IMR-90 (cell line): Measurements from ENCODE around the gene PRKN. TPM values are rescaled to one million over a fixed set of nuclear protein-coding genes. Genes with fewer than 3 reads are reported as not detected.

Source experiments
- ATAC-seq: fragments of 200-7000 bp; cut with Tn5 transposase; 2 replicates; pipeline ENCODE4 v1.9.1; 2020; ENCODE audit warnings: low read depth, mild to moderate bottlenecking, moderate library complexity
- BruUV-seq: library from RNA; stranded (reverse); fragments of 400-500 nt; replicated peaks from 2 replicates; lab custom pipeline; 2021; lab: Mats Ljungman, UMichigan
- CTCF ChIA-PET: fragments of 300-600 bp; formaldehyde crosslinking; extraction: SDS; loops from one replicate; lab custom pipeline; 2021; ENCODE audit warnings: antibody characterized with exemption; lab: Yijun Ruan, JAX
- POLR2A ChIA-PET: fragments of 300-600 bp; sonication (Branson Sonifier 250); formaldehyde crosslinking; loops from one replicate; lab custom pipeline; 2022; ENCODE audit warnings: antibody characterized with exemption; ENCODE audit not compliant: unreplicated experiment; lab: Charles Lee
- DNase-seq: peaks from one replicate; pipeline ENCODE4 v3.0.0; 2013
- H2AFZ ChIP-seq: replicated peaks from 2 replicates; pipeline ENCODE3; 2013; ENCODE audit warnings: low read length, mild to moderate bottlenecking; ENCODE audit not compliant: poor library complexity
- H2AK5ac ChIP-seq: 2 replicates; pipeline ENCODE4 v1.6.1; 2013; ENCODE audit warnings: low read depth, low read length, inconsistent platforms
- H2AK9ac ChIP-seq: replicated peaks from 2 replicates; pipeline ENCODE3; 2013; ENCODE audit warnings: mild to moderate bottlenecking, low read depth, low read length, moderate library complexity; ENCODE audit not compliant: poor library complexity
- H2BK120ac ChIP-seq: 2 replicates; pipeline ENCODE4 v1.6.1; 2013; ENCODE audit warnings: low read depth, low read length, inconsistent platforms
- H2BK15ac ChIP-seq: 3 replicates; pipeline ENCODE4 v1.6.1; 2013; ENCODE audit warnings: low read depth, low read length, inconsistent platforms
- H2BK20ac ChIP-seq: 2 replicates; pipeline ENCODE4 v1.6.1; 2013; ENCODE audit warnings: low read depth, mild to moderate bottlenecking, inconsistent platforms, low read length, moderate library complexity
- H2BK5ac ChIP-seq: 2 replicates; pipeline ENCODE4 v1.6.1; 2013; ENCODE audit warnings: mild to moderate bottlenecking, low read depth, low read length, inconsistent platforms; ENCODE audit not compliant: poor library complexity, severe bottlenecking
- H3K14ac ChIP-seq: replicated peaks from 2 replicates; pipeline ENCODE4 v1.6.1; 2013; ENCODE audit warnings: low read depth, low read length, inconsistent platforms
- H3K18ac ChIP-seq: 2 replicates; pipeline ENCODE4 v1.6.1; 2013; ENCODE audit warnings: low read depth, low read length, control low read depth
- H3K23ac ChIP-seq: 2 replicates; pipeline ENCODE4 v1.6.1; 2013; ENCODE audit warnings: low read depth, low read length, inconsistent platforms
- H3K27ac ChIP-seq: 2 replicates; pipeline ENCODE4 v1.5.1; 2013; ENCODE audit warnings: mild to moderate bottlenecking, control low read depth, low read length; ENCODE audit not compliant: insufficient read depth
- H3K27me3 ChIP-seq: 2 replicates; pipeline ENCODE4 v1.6.1; 2013; ENCODE audit warnings: low read length; ENCODE audit not compliant: control insufficient read depth, insufficient read depth
- H3K36me3 ChIP-seq: 2 replicates; pipeline ENCODE4 v1.6.1; 2013; ENCODE audit warnings: low read length, mixed read lengths; ENCODE audit not compliant: control insufficient read depth, insufficient read depth
- H3K4ac ChIP-seq: 2 replicates; pipeline ENCODE4 v1.6.1; 2013; ENCODE audit warnings: low read depth, low read length, inconsistent platforms
- H3K4me1 ChIP-seq: 2 replicates; pipeline ENCODE4 v1.6.1; 2013; ENCODE audit warnings: low read length, mixed read lengths; ENCODE audit not compliant: control insufficient read depth, insufficient read depth
- H3K4me2 ChIP-seq: 2 replicates; pipeline ENCODE4 v1.6.1; 2013; ENCODE audit warnings: low read depth, mild to moderate bottlenecking, control low read depth, low read length, moderate library complexity
- H3K4me3 ChIP-seq: 2 replicates; pipeline ENCODE4 v1.5.1; 2013; ENCODE audit warnings: low read depth, mild to moderate bottlenecking, control low read depth, low read length, moderate library complexity; ENCODE audit not compliant: insufficient read depth
- H3K56ac ChIP-seq: 2 replicates; pipeline ENCODE4 v1.6.1; 2013; ENCODE audit warnings: low read length, inconsistent platforms; ENCODE audit not compliant: insufficient read depth; ENCODE audit errors: extremely low read depth
- H3K79me1 ChIP-seq, 2 experiments: 2 replicates each; pipeline ENCODE4 v1.6.1; 2013; ENCODE audit warnings: low read length in 2 of 2, inconsistent platforms in 1 of 2, low read depth in 1 of 2
- H3K9ac ChIP-seq: 2 replicates; pipeline ENCODE4 v1.6.1; 2013; ENCODE audit warnings: low read depth, low read length, control low read depth
- H3K9me1 ChIP-seq: 2 replicates; pipeline ENCODE4 v1.6.1; 2013; ENCODE audit warnings: low read length, inconsistent platforms; ENCODE audit not compliant: insufficient read depth
- H3K9me3 ChIP-seq: 2 replicates; pipeline ENCODE4 v1.6.1; 2013; ENCODE audit warnings: low read length; ENCODE audit not compliant: control insufficient read depth, insufficient read depth
- H4K20me1 ChIP-seq: 2 replicates; pipeline ENCODE4 v1.6.1; 2013; ENCODE audit warnings: low read length, inconsistent platforms; ENCODE audit not compliant: insufficient read depth
- H4K5ac ChIP-seq: 2 replicates; pipeline ENCODE4 v1.6.1; 2013; ENCODE audit warnings: mild to moderate bottlenecking, low read depth, low read length, control low read depth
- H4K8ac ChIP-seq, 2 experiments: 2 replicates each; pipeline ENCODE4 v1.6.1; 2013; ENCODE audit warnings: low read depth in 2 of 2, low read length in 2 of 2, control low read depth in 1 of 2, inconsistent platforms in 1 of 2
- H4K91ac ChIP-seq: 2 replicates; pipeline ENCODE4 v1.6.1; 2013; ENCODE audit warnings: low read depth, low read length, inconsistent platforms; ENCODE audit not compliant: insufficient read depth
- CEBPB ChIP-seq: IDR thresholded peaks from 2 replicates; pipeline ENCODE4 v1.6.1; 2012; ENCODE audit warnings: low read depth, low read length, improper control_type of control experiment
- MAFK ChIP-seq: IDR thresholded peaks from 2 replicates; pipeline ENCODE4 v1.6.1; 2012; ENCODE audit warnings: low read depth, low read length, improper control_type of control experiment
- MAZ ChIP-seq: IDR thresholded peaks from 2 replicates; pipeline ENCODE4 v1.6.1; 2012; ENCODE audit warnings: low read depth, mild to moderate bottlenecking, low read length, improper control_type of control experiment, moderate library complexity, borderline replicate concordance
- RFX5 ChIP-seq: IDR thresholded peaks from 2 replicates; pipeline ENCODE4 v1.8.0; 2012; ENCODE audit warnings: low read depth, mild to moderate bottlenecking, low read length, moderate library complexity
- SMC3 ChIP-seq: fragments of 150-350 bp; IDR thresholded peaks from 2 replicates; pipeline ENCODE4 v1.6.1; 2016; ENCODE audit warnings: low read depth, mild to moderate bottlenecking, antibody characterized with exemption, low read length, moderate library complexity
- WGBS, 2 experiments: methylation state at CpG; one replicate each; pipeline versions ENCODE4 v1.1.5 to v1.1.7; 2013; ENCODE audit warnings: missing lambda C conversion rate in 2 of 2; ENCODE audit not compliant: insufficient read length in 1 of 2; ENCODE audit errors: extremely low coverage in 2 of 2; 5-methylcytosine and 5-hydroxymethylcytosine counted together
- dilution Hi-C: fragments of 300-500 bp; cut with HindIII; formaldehyde crosslinking; loops from one replicate; pipeline ENCODE4 v1.14.3; 2018; ENCODE audit warnings: low sequenced_read_pairs; ENCODE audit not compliant: unreplicated experiment
- in situ Hi-C: fragments of 300-500 bp; cut with MboI; formaldehyde crosslinking; loops from 3 replicates; pipeline ENCODE4 v1.14.3; 2019; ENCODE audit warnings: low sequenced_read_pairs, inconsistent platforms, mixed read lengths
- intact Hi-C: fragments of 100-400 bp; cut with micrococcal nuclease; formaldehyde crosslinking; loops from 2 replicates; pipeline ENCODE4 v1.10.0; 2022
- polyA plus RNA-seq, 3 experiments: library from polyadenylated mRNA; depleted of rRNA; stranded (reverse); fragments of >200 nt; gene quantifications; 2 replicates each; pipeline ENCODE4 v1.2.3, GENCODE V29; 2012; ENCODE audit warnings: low replicate concordance in 1 of 3
- total RNA-seq: library from RNA; depleted of rRNA; stranded (reverse); fragments of >200 nt; gene quantifications from 2 replicates; pipeline ENCODE4 v1.2.3, GENCODE V29; 2012
- TF ChIP-seq, protein P1 (sequence below): conservative IDR thresholded peaks from 2 replicates; pipeline ENCODE4 v1.5.1; 2012; ENCODE audit warnings: mild to moderate bottlenecking, low read depth, low read length, improper control_type of control experiment
- TF ChIP-seq, protein P2 (sequence below): fragments of 150-350 bp; IDR thresholded peaks from 2 replicates; pipeline ENCODE4 v1.6.1; 2017; ENCODE audit warnings: mild to moderate bottlenecking, antibody characterized with exemption, low read length, low read depth
- TF ChIP-seq, protein P3 (sequence below): fragments of 150-350 bp; IDR thresholded peaks from 2 replicates; pipeline ENCODE4 v1.6.1; 2016; ENCODE audit warnings: low read depth, mild to moderate bottlenecking, low read length, moderate library complexity, borderline replicate concordance

Gene PRKN
- total and polyA plus RNA-seq, 2 of the 4 experiments (the other 2 are of a cell fraction): 0.15 to 0.18 TPM

DNA sequence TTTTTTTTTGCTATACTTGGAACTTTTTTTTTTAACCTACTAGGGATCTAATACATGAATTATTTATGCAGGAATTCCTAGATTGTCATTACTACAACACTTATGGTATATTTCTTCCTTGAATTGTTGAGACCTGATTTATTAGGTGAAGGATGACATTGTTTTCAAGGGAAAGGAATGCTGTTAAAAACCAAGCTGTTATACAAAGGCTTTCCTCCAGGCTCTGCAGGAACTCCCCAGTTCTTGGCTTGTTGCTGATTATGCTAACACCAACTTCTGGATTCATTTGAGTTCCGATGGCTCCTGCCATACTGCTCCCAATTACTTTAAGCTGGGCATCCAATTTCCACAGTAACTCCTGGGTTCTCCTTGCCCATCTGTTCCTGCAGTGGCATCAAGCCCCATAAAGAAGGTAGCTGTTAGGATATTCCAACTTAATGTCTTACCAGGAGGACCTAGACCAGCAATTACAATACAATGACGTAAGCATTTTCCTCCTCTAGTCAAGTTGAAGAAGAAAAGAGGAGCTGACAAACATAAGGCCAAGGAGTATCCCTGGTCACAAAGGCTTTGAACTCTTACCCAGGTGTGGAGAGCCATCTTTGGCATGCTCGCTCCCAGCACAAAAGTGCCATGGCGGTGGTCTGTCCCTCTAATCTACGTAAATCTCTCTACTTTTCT, 1237.8 kb downstream of the PRKN start:
- Histone ChIP-seq H3K27ac (no peak overlapping the region), H3K4me2 (no peak overlapping the region), H3K4me3 (no peak overlapping the region), H2BK20ac (no peak overlapping the region), H4K5ac (no peak overlapping the region), H3K4ac (no peak overlapping the region), H3K79me1 (no peaks in the 10 kb centered on the region), H3K56ac (no peak overlapping the region), H2AFZ (no peak overlapping the region), H3K9me1 (no peaks in the 10 kb centered on the region), H3K4me1 (no peaks in the 10 kb centered on the region), H3K27me3 (no peaks in the 10 kb centered on the region), H3K36me3 (no peaks in the 10 kb centered on the region), H4K8ac (no peak overlapping the region), H3K23ac (no peak overlapping the region), H2BK15ac (no peak overlapping the region), H3K9me3 (peaks cover 7% of the 10 kb centered on the region), H3K14ac (no peak overlapping the region), H3K9ac (no peak overlapping the region), H3K18ac (no peak overlapping the region), H2BK5ac (no peak overlapping the region), H4K91ac (no peak overlapping the region), H2AK5ac (no peak overlapping the region), H4K20me1 (no peaks in the 10 kb centered on the region), H2BK120ac (no peak overlapping the region), H2AK9ac (no peak overlapping the region)
- intact Hi-C loops (no loop called here), dilution Hi-C loops (no loop called here), in situ Hi-C loops (no loop called here)
- TF ChIP-seq SMC3: no peak
- TF ChIP-seq, protein P1, sequence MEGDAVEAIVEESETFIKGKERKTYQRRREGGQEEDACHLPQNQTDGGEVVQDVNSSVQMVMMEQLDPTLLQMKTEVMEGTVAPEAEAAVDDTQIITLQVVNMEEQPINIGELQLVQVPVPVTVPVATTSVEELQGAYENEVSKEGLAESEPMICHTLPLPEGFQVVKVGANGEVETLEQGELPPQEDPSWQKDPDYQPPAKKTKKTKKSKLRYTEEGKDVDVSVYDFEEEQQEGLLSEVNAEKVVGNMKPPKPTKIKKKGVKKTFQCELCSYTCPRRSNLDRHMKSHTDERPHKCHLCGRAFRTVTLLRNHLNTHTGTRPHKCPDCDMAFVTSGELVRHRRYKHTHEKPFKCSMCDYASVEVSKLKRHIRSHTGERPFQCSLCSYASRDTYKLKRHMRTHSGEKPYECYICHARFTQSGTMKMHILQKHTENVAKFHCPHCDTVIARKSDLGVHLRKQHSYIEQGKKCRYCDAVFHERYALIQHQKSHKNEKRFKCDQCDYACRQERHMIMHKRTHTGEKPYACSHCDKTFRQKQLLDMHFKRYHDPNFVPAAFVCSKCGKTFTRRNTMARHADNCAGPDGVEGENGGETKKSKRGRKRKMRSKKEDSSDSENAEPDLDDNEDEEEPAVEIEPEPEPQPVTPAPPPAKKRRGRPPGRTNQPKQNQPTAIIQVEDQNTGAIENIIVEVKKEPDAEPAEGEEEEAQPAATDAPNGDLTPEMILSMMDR: no peak
- no peak for TF ChIP-seq RFX5
- no peak for TF ChIP-seq MAFK
- TF ChIP-seq CEBPB: no peak
- TF ChIP-seq, protein P2, sequence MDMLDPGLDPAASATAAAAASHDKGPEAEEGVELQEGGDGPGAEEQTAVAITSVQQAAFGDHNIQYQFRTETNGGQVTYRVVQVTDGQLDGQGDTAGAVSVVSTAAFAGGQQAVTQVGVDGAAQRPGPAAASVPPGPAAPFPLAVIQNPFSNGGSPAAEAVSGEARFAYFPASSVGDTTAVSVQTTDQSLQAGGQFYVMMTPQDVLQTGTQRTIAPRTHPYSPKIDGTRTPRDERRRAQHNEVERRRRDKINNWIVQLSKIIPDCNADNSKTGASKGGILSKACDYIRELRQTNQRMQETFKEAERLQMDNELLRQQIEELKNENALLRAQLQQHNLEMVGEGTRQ: no peak
- TF ChIP-seq, protein P3, sequence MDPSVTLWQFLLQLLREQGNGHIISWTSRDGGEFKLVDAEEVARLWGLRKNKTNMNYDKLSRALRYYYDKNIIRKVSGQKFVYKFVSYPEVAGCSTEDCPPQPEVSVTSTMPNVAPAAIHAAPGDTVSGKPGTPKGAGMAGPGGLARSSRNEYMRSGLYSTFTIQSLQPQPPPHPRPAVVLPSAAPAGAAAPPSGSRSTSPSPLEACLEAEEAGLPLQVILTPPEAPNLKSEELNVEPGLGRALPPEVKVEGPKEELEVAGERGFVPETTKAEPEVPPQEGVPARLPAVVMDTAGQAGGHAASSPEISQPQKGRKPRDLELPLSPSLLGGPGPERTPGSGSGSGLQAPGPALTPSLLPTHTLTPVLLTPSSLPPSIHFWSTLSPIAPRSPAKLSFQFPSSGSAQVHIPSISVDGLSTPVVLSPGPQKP: no peak
- TF ChIP-seq MAZ: no peak
- BruUV-seq: no TSS peak
- ATAC-seq (no peak), DNase-seq (no peak)
- 29% methylated on average over 1 of the region's 5 CpGs; no CpG with 5 or more reads in 1 of the 2 experiments for WGBS, 2 experiments
- ChIA-PET CTCF (no interaction called here), POLR2A (no interaction called here)
